Stimulated activated CD4-positive, alpha-beta T cell treated with anti-CD3 and anti-CD28 coated beads, Interleukin-15, amount 100 ng/mL, for 48 hours (primary cell): ENCODE results near the gene MAN1C1.

Source experiments
- DNase-seq, 2 donors: peaks; one replicate each; pipeline ENCODE4 v3.0.0-alpha.2; 2020; ENCODE audit warnings: low read depth in 2 of 2

MAN1C1 gene

DNA sequence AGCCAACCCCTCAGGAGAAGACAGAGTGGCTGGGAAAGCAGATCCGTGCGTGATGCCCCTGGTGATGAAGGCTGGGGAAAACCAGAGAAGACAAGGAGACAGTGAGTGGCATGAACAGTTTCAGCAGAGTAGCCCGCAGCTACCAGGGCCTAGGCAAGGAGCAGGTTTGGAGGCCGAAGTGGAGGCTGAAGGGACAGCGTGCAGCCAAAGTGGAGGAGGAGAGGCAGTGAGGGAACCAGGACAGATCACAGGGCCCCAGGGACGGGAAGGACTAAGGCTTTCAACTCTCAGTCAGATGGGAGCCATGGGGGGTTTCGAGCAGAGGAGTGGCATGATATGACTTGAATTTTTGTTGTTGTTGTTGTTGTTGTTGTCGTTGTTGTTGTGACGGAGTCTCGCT, 123.5 kb downstream of the MAN1C1 start:
- no peak for DNase-seq

DNA sequence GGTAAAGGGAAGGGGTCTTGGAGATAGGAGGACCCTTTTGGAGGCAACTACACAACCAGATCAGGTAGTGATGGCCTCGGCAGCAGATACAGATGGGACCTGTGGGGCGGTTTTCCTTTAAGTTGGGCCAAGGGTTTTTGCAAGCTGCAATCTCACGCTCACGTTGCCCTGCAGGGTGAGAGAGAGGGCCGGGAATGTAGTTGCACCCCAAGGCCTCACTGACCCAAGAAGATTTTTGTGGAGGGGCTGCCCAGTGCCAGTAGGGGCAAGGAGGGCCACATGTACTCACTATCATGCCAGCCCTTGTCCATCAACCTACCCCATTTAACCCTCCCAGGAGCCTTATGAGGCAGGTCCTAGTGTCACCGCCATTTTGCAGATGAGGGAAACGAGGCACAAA, 125.7 kb downstream of the MAN1C1 start:
- no peak for DNase-seq

DNA sequence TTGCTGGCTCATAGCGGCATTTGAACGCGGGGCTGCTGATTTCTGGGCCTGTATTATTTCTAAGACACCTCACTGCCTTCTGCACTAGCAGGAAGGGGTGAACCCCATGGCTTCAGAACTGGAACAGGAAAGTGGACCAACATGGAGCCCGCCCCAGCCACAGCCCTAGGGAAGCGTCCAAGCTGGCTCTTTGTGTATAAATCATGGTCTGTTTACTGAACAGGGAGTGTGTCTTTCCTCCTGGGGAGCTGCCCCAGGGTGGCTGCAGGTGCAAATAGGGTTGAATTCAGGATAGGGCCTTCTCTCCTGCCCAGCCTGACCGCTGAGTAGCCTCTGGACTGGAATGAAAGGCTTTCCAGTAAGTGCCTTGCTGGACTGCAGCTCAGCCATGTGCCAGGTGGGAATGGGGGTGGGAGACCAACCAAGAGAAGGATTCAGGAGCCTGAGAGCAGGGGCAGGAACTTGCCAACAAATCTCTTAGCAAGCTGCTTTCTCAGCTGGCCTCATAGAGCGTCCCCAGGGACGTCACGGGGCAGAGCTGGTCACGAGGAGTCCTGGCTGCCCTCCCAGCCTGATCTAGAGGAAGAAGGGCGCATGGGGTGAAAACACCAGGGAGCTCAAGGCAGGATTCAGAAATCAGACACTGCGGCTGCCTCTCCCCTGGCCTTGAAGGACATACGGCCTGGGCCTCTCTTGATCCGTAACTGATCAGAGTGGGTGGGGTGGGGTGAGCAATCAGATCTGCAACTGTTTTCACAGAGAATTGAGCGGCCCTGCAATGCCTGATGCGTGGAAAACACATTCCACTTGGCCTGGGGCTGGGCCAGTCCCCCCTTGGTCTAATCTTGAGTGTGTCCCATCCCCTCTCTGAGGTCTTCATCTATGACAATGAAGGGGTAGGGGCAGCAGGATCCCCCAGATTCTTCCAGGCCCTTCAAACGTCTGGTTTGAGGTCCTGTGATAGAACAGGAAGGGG, 126.9 kb downstream of the MAN1C1 start:
- DNase-seq, result no peak

DNA sequence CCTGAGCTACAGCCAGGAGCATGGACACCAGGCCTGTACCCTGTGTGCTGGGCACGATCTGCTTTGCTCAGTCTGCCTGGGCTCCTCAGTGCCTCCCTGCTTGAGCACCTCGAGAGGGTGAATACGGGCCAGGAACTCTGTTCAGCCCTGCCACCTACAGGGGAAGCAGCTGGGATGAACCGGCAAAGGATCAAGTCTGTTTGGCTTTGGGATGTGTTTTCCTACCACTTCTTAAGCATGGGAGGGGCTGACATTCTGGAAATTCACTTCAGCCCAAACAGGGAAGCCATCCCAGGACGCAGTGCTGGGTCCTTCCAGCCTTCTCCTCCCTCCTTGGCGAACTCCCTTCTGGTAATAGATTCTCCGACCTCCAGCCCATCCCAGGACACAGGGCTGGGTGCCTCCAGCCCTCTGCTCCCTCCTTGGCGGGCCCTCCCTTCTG, 127.6 kb downstream of the MAN1C1 start:
- no peak for DNase-seq

DNA sequence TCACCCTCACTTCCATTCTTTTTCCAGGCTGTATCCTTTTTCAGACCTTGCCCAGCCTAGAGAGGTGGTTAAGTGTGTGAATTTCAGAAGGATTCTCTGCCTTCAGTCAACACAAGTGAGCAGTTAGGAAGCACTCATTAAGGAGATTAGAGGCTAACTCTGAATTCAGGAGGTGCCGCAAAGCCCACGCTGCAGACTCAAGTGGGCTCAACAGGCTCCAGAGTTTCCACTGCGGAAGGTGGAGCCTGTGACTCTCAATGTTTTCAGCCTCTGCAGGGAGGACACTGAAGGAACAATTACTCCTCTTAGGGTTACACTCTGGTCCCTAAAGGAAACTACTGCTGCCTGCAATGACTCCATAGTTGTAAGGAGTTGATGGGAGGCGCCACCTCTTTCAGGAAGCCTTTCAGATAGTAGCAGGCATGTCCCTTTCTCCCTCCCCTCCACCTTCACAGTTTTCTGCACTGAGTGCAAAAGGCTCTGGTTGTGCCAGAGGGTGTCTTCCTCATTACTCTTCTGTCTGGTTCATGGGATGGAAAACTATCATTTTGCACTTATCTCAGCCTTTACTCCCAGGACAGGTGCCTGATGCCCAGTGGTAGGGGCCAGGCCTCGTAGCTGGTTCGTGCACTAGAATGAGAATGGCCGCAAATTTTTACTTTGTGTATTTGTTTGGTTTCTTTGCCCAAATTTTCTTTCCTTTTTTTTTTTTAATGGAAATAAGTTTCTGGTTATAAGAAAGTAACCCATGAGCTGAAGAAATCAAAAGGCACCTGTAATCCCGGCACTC, 128.2 kb downstream of the MAN1C1 start:
- no peak for DNase-seq

DNA sequence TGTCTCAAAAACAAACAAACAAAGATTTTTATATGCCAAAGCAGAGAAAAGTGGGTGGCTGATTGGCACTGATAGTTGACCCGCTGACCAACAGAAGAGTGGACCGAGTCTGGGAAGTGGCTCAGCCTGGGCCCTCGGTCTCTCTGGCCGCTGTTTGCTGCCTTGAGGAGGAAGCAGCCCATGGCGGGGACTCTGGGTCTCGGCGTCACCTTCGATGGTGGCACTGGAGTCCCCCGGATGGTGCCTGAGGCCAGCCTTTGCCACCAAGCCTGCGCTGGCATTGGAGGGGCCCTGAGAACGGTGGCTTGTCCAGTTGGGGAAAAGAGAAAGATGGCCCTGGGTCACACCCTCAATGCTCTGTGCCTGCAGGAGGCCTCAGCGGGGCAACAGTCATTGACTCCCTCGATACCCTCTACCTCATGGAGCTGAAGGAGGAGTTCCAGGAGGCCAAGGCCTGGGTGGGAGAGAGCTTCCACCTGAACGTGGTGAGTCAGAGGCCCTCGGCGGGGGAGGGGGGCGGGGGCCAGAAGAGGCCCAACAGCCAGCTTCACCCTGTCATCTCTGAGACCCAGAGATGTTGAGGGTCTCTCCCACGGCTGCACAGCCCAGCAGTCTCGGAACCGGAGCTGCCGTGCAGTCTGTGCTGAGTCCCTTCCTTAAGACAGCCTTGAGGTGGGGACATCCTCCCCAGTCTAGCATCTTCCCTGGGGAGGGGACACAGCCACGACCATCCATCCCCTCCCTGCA, 129.9 kb downstream of the MAN1C1 start:
- no peak for DNase-seq

DNA sequence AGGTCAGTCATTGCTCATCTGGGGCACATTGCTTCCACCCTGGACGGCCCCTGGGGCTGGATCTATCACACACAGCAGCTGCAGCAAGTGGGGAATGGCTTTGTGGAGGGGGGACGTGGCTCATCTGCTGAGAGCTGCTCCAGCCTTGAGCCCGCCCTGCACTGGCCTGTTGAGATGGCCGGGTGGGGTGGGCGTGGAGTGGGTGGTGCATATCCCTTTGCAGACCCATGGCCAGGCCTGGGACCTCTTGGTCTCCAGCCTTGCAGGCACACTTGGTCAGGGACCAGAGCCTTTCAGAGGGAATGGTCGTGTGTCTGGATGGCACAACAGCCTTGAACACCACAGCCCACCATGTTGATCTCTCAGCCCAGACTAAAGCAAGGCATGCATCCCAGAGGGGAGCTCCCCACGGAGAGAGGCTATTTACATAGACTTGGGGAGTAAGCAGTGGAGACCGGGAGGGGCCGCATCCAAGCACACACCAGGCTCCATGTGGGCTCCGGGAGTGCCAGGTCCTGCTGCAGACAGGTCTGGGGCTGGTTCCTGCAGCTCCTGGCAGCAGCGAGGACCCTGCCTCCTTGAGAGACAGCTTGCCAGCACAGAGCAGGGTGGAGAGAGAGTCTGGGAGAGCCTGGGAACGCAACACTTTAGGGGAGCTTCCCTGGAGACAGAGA, 130.6 kb downstream of the MAN1C1 start:
- no peak for DNase-seq

DNA sequence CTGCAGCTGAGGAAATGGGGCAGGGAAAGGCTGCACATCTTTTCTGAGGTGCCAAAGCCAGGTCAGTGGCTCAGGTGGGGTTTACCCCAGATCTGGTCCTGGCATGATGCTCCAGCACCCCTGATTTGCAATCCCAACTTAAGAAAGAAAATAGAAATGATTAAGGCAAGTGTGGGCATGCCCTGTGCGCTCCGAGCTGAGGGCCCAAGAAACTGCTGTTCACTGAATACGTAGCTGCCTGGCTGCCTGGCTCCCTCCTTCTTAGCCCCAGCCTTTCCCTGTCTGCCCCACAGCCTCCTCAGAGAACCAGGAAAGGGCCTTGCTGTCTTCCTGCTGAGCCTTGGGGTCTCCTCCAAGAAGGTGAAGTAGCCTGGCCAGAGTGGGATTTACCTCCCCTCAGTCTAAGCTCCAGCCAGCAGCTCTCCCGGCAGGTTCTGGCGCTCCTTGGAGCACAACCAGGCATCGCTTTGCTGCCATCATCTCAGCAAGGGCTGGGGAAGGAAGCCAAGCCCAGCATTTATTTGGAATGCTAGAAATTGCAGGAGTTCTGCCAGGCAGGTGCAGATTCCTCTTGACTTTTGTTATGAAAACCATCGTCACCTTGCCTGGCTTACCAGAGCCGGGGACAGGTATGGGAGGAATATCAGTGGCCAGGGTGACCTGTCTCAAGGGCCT, 132.1 kb downstream of the MAN1C1 start:
- DNase-seq, result no peak

DNA sequence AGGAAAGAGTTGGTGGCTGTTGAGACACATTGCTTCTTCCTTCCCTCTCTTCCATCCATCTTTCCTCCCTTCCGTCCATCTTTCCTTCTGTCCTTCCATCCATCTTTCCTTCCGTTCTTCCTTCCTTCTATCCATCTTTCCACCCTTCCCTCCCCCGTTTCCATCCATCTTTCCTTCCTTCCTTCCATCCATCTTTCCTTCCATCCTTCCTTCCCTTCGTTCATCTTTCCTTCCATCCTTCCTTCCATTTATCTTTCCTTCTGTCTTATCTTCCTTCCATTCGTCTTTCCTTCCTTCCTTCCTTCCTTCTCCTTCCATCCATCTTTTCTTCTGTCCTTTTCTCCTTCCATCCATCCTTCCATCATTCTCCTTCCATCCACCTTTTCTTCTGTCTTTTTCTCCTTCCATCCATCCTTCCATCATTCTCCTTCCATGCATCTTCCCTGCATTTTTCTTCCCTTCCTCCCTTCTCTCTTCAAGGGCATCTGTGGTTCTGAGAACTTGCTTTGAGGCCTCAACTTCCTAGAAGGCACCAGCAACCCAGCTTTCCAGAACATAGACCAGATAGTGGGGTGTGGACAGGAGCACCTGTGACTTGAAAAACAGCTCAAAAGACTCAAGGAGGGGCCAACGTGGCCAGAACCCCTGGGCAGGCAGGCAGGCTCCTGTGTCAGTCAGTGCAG, 134.5 kb downstream of the MAN1C1 start:
- no peak for DNase-seq

DNA sequence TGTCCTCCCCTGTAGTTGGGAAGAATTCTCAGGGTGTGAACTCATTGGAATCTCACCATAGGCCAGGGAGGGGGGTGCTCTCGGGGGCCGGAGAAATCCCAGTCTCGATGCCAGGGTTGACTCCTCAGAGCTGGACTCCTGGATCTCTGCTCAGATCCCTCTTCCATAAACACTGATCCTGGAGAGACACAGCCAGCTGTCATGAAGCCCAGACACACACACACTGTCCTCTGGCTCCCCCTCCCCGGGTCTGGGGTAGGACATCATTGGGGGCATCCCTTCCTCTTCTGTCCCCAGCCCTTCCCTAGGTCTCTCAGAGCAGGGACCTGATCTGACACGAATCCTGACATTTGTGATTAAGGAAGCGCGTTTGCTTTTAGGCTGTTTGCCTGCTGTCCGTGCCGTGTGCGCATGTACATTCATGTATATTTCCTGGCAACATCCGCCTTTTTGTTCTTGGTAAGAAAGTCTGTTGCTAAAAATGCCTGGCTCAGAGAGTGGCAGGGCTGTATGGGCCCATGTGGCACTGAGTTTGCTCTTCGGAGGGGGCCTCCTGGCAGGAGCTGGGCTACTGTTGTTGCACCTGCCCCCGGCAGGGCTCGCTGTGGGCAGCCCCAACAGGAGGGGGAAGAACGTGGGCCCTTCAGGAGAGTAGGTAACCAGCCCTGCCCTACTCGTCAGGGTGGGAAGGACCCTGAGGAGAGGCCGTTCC, 138.0 kb downstream of the MAN1C1 start:
- peak in 1 of 2 donors; percentile 33 for DNase-seq

DNA sequence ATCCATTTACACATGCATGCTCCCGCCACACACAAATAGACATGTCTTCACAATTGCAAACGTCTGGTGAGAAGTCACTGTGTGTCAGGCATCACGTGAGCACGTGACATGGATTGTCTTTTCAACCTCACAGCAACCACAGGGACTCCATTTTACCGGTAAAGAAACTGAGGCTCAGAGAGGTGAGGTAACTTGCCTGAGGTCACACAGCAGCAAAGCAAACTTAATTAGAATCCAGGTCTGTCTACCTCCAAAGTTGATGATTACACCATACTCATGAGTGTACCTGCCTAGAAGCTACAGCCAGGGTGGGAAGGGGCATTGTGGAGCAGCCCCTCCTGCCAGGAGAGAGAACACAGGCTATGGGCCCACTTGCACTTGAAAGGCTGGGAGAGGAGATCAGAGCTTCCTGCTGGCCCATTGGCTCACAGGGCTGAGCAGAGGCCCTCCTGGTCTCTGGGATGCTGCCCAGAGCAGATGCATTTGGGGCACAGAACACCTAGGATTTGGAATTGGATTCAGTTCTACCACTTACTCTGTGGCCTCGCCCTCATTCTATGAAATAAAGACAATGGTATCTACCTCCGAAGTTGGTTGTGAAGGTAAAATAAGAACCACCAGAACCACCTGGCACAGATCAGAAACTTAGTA, 139.0 kb downstream of the MAN1C1 start:
- no peak for DNase-seq

DNA sequence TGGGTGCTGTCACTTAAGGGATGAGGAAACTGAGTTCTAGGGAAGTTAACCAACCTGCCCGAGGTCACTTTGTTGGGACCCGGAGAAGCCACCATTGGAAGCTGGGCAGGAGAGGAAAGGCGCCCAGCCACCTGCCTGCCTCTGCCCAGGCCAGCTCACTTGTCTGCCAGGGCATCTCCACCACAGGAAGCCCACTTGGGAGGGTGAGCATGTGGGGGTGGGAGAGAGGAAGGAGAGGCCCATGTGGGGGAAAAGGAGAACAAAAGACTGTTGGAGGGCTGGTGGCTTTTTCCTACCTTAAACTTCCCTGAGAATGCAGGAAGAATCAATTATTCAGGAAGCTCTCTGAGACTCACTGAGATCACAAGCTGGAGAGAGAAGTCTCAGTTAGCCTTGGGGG, 139.6 kb downstream of the MAN1C1 start:
- DNase-seq, result no peak

DNA sequence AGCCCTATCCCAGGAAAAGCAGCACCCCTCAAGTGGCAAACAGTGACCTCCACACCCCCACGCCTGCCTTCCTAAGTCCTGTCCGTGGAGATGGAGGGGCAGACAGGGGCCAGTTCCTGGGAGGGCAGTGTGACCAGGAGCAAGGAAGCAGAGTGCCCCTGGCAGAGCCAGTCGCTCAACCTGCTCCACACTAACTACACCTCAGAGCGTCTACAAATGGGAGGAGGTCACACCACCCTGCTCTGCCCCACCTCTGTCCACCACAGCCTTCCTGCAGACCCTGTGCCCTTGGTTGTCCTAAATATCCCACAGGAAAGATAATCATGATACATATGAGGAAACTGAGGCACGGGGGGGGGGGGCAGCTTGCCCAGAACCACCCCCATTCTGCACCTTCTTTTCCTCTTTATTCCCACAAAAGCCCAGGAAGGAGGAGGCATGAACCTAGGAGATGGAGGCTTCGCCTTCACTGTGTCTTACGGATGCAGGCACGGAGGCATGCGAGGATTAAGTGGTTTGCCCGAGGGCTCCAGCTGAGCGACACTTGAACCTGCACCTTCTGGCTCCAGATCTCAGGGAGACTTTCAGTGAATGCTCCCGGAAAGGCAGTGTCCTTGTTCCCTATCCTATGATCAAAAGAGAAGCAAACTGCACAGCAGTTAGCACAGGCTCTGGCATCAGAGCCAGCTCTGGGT, 140.7 kb downstream of the MAN1C1 start:
- no peak for DNase-seq

DNA sequence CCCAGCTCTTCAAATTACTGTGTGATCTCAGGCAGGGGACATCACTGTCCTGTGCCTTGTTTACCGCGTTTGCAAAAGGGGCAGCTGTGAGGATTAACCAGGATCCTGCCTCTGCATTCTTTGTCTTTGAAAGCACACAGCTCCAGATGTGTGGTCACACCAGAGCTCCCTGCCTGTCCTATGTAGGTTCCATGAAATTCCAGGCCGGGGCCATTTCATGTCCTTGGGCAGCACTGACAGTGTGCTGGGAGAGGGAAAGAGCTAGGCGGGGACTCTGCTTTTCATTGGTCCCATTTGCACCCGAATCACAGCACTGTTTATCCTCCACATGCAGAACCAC, 141.2 kb downstream of the MAN1C1 start:
- DNase-seq, result no peak

DNA sequence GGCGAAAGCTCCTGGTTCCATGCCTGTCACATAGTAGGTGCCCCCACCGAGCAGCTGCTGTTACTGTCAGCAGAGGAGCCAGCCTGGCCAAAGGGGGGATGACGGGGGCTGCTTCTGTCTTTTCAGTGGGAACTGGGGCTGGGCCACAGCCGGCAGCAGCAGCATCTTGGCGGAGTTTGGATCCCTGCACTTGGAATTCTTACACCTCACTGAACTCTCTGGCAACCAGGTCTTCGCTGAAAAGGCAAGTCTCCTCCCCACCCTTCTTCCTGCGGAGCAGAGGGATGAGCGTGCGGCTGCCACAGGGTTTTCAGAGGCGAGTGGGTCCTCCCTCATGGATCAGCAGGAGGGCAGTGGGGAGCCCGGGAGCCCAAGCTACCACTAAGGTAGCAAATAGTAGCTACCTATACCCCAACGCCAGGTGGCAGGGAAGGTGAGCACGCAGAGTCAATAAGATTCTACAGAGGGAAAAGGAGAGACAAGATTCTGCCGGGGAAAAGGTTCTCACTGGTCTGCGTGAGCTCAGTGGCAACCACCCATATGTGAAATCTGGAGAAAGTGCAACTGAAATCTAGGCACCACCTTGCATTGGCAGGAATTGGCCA, 142.0 kb downstream of the MAN1C1 start:
- DNase-seq, result no peak

DNA sequence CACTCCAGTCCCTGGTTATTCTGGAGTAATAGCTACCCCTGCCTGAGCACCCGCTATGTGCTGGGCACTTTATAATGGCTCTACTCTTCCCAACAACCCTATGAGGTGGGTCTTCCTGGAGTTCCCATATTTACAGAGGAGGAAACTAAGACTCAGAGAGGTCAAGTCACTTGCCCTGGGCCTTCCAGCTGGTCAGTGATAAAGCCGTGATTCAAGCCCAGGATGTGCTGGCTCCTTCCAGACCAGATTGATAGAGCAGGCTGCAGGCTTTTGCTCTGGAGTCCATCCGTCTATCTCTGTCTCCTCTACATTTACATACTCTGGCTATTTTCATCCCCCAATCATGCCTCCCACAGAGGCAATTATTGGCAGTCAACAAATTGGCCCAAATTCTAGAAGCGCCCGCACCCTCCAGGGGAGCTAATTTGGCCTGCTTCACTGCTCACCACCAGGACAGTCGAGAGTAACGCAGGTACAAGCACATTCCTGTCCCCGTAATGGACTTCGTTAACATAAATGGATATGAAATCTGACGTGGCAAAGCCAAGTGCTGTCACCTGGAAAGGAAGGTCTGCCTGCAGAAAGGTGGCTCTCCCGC, 143.6 kb downstream of the MAN1C1 start:
- no peak for DNase-seq

DNA sequence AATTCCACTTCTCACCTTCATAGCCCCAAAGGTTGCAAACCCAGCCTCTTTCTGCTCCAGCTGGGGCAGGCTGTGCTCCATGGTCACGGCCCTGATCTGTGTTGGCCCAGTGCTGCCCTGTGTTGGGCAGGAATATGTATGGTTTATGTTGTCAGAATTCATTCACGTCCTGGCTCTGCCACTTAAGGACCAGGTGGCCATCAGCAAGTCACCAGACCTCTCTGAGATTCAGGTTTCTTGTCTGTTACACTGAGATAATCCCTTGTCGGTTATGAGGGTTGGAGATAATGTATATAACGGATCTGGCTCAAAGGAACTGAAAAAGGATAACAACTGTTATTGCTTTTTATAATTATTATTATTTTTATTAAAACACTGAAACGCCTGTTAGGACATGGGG, 144.3 kb downstream of the MAN1C1 start:
- DNase-seq, result no peak

DNA sequence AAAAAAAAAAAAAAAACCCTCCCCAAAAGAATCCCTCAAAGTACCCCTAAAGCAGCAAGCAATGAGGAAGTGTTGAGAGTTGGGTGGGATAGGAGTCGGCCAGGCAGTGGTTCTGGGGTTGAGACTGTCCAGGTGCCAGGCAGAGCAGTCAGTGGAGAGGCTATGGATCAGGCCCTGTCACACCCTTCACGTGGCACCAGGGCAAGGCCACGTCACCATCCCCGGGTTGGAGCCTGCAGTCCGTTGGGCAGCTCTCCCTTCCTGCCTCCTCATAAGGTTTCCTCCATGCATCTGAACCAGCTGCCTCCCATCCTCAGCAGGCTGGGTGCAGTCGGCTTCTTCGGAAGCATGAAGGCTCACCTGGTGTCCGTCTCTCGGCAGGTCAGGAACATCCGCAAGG, 146.9 kb downstream of the MAN1C1 start:
- no peak for DNase-seq
